Fibroblast of pulmonary artery (primary cell): ENCODE data around the gene ITGAV.

Experiments used
- DNase-seq: peaks from one replicate; pipeline ENCODE4 v3.0.0-alpha.2; 2010; ENCODE audit warnings: low read depth
- H3K4me3 ChIP-seq: replicated peaks from 2 replicates; pipeline ENCODE4 v1.5.1; 2011; ENCODE audit warnings: low read depth, mild to moderate bottlenecking, control low read depth, low read length, moderate library complexity
- TF ChIP-seq, protein P1 (sequence below): IDR thresholded peaks from 2 replicates; pipeline ENCODE4 v1.5.1; 2011; ENCODE audit warnings: mild to moderate bottlenecking, control low read depth, low read length, inconsistent platforms; ENCODE audit errors: missing control alignments

The ITGAV gene

GRCh38 chr2:186551323-186552050, 38.4 kb upstream of the ITGAV start:
- H3K4me3 ChIP-seq: no peak overlapping the region
- peak; percentile 49 for DNase-seq
- TF ChIP-seq, protein P1, sequence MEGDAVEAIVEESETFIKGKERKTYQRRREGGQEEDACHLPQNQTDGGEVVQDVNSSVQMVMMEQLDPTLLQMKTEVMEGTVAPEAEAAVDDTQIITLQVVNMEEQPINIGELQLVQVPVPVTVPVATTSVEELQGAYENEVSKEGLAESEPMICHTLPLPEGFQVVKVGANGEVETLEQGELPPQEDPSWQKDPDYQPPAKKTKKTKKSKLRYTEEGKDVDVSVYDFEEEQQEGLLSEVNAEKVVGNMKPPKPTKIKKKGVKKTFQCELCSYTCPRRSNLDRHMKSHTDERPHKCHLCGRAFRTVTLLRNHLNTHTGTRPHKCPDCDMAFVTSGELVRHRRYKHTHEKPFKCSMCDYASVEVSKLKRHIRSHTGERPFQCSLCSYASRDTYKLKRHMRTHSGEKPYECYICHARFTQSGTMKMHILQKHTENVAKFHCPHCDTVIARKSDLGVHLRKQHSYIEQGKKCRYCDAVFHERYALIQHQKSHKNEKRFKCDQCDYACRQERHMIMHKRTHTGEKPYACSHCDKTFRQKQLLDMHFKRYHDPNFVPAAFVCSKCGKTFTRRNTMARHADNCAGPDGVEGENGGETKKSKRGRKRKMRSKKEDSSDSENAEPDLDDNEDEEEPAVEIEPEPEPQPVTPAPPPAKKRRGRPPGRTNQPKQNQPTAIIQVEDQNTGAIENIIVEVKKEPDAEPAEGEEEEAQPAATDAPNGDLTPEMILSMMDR: no peak

DNA sequence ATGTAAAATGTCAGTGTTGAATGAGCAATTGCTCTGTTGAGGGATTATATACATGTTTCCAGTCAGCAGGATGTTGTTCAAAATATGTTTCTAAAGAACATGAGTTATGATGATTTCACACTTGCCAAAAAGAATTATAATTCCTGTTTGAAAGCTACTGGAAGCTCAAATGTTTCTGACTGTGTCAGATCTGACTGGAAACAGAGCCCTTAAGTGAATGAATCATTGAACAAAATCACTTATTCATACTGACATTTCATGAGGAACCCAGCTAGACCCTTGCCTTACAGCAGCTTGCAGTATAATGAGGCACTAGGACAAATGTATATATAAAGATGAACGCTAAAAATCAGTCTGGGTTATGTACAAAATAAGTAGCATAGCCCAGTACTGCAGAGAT, 35.4 kb upstream of the ITGAV start:
- H3K4me3 ChIP-seq: no peak overlapping the region
- DNase-seq: no peak
- TF ChIP-seq, protein P1: no peak

DNA sequence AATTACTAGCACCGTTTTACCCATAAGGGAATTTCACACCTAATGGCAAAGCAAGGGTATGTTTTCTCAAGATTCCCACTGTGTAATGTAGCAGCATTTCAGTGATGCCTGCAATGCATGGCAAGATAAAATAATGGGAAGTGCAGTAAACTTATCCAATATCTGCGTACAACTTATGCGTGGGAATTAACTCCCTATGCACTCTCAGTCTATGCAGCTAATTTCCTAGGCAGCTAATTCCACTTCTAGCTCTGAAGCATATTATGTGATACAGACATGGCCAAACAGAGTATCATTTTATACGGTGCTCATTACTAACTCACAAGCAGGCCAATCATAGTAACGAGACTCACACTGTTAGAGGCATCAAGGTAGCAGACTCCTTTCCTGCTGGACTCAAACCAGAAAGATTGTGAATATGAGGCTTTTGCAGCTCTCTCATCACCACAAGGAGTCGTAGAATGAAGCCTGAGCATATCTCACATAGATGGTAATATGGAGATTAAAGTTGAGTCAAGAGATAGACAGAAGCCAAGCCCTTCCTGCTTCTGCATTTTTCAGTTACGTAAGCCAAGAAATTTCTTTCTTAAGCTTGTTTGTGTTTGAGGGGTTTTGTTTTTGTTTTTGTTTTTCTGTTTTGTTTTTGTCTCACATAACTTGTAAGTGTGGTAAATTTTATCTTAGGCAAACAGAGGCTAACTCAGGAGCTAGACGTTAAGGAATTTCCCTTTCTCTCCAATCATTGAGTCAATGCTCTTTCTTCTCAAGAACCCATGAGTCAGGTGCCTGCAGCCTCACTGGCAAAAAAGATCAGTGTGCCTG, 34.8 kb upstream of the ITGAV start:
- DNase-seq: no peak
- no peak overlapping the region for H3K4me3 ChIP-seq
- TF ChIP-seq, protein P1: peak; percentile 43

DNA sequence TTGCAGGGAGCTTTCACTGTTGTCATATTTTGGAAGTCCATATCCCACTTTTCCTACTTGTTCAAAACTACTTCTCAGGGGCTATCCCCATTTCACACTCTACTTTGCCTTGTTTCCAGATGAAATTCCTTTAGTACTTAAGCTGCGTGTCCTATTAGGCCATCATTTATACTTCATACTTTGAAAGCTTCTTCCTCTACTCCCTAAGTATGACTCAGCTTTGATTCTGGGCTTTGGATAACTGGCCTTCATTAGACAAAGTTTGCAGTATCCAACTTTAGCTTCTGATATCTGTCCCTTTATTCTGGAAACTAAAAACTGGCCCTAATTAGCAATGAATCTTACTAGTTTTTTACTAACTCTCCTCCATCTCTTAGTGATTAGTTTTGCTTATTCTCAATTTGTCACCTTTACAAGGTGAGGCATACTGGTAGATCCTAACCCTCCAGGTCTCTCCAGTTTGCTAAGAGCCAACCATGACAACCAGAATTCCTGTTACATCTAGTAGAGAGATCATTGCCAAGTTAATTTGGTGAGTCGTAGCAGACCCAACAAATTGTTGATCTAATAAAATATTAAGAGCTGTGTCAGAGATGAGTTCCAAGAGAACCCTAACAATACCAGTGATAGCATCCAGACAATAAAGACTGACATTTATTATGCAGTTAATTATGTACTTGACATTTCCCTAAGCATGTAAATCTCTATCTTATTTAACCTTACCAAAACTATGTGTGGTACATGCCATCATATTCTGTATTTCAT, 31.2 kb upstream of the ITGAV start:
- TF ChIP-seq, protein P1: no peak
- peak; percentile 54 for DNase-seq
- no peak overlapping the region for H3K4me3 ChIP-seq

- no peak overlapping the region for H3K4me3 ChIP-seq
- no peak for DNase-seq
- TF ChIP-seq, protein P1: no peak
These were observed 30.5 kb upstream of the ITGAV start for GRCh38 chr2:186559370-186559769.

GRCh38 chr2:186559848-186560247, 30.0 kb upstream of the ITGAV start:
- DNase-seq: no peak
- H3K4me3 ChIP-seq: no peak overlapping the region
- TF ChIP-seq, protein P1: no peak
